K562 (cell line): ENCODE data around the gene NDUFC2. TPM values are rescaled to one million over a fixed set of nuclear protein-coding genes. Genes with fewer than 3 reads are reported as not detected.

ENCODE experiments used
- ATF3 ChIP-seq, 2 experiments: fragments of 450-650 bp in 1 of 2; sonication (generic) in 1 of 2; formaldehyde crosslinking in 1 of 2; IDR thresholded peaks in 1 of 2; conservative IDR thresholded peaks in 1 of 2; 2 replicates each; pipeline versions ENCODE4 v1.6.1 to v1.8.1; 2016 to 2023; ENCODE audit warnings: mild to moderate bottlenecking in 2 of 2, moderate library complexity in 2 of 2, inconsistent platforms in 1 of 2, missing genetic modification reagents in 1 of 2
- BCOR ChIP-seq: fragments of 450-650 bp; IDR thresholded peaks from 2 replicates; pipeline ENCODE4 v1.6.1; 2016
- BDP1 ChIP-seq: IDR thresholded peaks from 3 replicates; pipeline ENCODE4 v1.6.1; 2011; ENCODE audit not compliant: insufficient read length, insufficient read depth
- CHCHD3 ChIP-seq: fragments of 250-450 bp; sonication (Bioruptor Pico); IDR thresholded peaks from 2 replicates; pipeline ENCODE4 v2.1.2; 2022; ENCODE audit warnings: mild to moderate bottlenecking
- CREBBP ChIP-seq: IDR thresholded peaks from one replicate; pipeline ENCODE4 v1.6.1; 2012; ENCODE audit warnings: low read depth, mild to moderate bottlenecking, control low read depth, inconsistent platforms, low read length
- ETV1 ChIP-seq: fragments of 450-650 bp; conservative IDR thresholded peaks from 2 replicates; pipeline ENCODE4 v1.6.1; 2016; ENCODE audit warnings: missing genetic modification characterization, control low read depth, low read depth, missing compliant biosample characterization
- KDM2B ChIP-seq: fragments of 250-450 bp; sonication (Bioruptor Pico); IDR thresholded peaks from 2 replicates; pipeline ENCODE4 v1.8.0; 2021; ENCODE audit warnings: mild to moderate bottlenecking, moderate library complexity
- KLF6 ChIP-seq: fragments of 250-450 bp; sonication (Bioruptor Pico); IDR thresholded peaks from 2 replicates; pipeline ENCODE4 v1.4.0; 2020; ENCODE audit warnings: mild to moderate bottlenecking, moderate library complexity, borderline replicate concordance
- MEF2D ChIP-seq: conservative IDR thresholded peaks from 2 replicates; pipeline ENCODE4 v1.6.1; 2016; ENCODE audit warnings: low read depth, missing genetic modification characterization, missing compliant biosample characterization
- MEIS2 ChIP-seq: fragments of 450-650 bp; IDR thresholded peaks from 2 replicates; pipeline ENCODE4 v1.6.1; 2014; ENCODE audit warnings: mild to moderate bottlenecking; ENCODE audit not compliant: partially characterized antibody
- NFXL1 ChIP-seq: fragments of 450-650 bp; formaldehyde crosslinking; IDR thresholded peaks from 2 replicates; pipeline ENCODE4 v1.4.0; 2021; ENCODE audit warnings: mild to moderate bottlenecking
- PKNOX1 ChIP-seq: fragments of 450-650 bp; IDR thresholded peaks from 2 replicates; pipeline ENCODE4 v1.6.1; 2016
- RAD51 ChIP-seq: fragments of 450-650 bp; IDR thresholded peaks from 2 replicates; pipeline ENCODE4 v1.7.1; 2016; ENCODE audit warnings: low read depth, mild to moderate bottlenecking, borderline replicate concordance
- RB1 ChIP-seq: fragments of 450-650 bp; IDR thresholded peaks from 2 replicates; pipeline ENCODE4 v1.6.1; 2017; ENCODE audit warnings: low read depth, mild to moderate bottlenecking
- SMARCB1 ChIP-seq: IDR thresholded peaks from 2 replicates; pipeline ENCODE4 v1.6.1; 2011; ENCODE audit warnings: improper control_type of control experiment, low read depth; ENCODE audit not compliant: insufficient read length
- TAF15 ChIP-seq: fragments of 200-400 bp; formaldehyde crosslinking; IDR thresholded peaks from 2 replicates; pipeline ENCODE4 v1.6.1; 2017; ENCODE audit warnings: mild to moderate bottlenecking, low read depth, low read length, moderate library complexity
- ZNF239 ChIP-seq: fragments of 250-450 bp; sonication (Bioruptor Pico); IDR thresholded peaks from 2 replicates; pipeline ENCODE4 v1.4.0; 2020; ENCODE audit warnings: mild to moderate bottlenecking
- ZNF507 ChIP-seq: conservative IDR thresholded peaks from 2 replicates; pipeline ENCODE4 v1.6.1; 2017; ENCODE audit warnings: missing genetic modification characterization, missing compliant biosample characterization
- polyA plus RNA-seq, 8 experiments: library from polyadenylated mRNA; depleted of rRNA in 4 of 8; stranded (reverse) in 5 of 8; unstranded in 3 of 8; fragments of >200 nt; fragmentation: Nextera tagmentation in 2 of 8; fragmentation: Illumina TruSeq in 1 of 8; extraction: Ambion mirVana in 2 of 8; extraction: Trizol in 1 of 8; gene quantifications; 2 replicates each; pipeline versions ENCODE4 v1.2.1 to v1.2.3, GENCODE V29; 2011 to 2014; ENCODE audit warnings: inconsistent platforms in 1 of 8, missing spikeins in 1 of 8
- total RNA-seq, 7 experiments: library from RNA; depleted of rRNA in 6 of 7; stranded (reverse); fragments of >200 nt in 6 of 7; fragmentation: Illumina TruSeq in 2 of 7; extraction: Trizol in 2 of 7; gene quantifications; 2 replicates each; pipeline versions ENCODE4 v1.2.1 to v1.2.3, GENCODE V29; 2011 to 2021; ENCODE audit warnings: low replicate concordance in 1 of 7
- TF ChIP-seq, protein P1 (sequence below), 2 experiments: fragments of 150-350 bp in 1 of 2; IDR thresholded peaks; 2 replicates each; pipeline ENCODE4 v1.6.1; 2012 to 2016; ENCODE audit warnings: low read depth in 2 of 2, low read length in 2 of 2, mild to moderate bottlenecking in 1 of 2, moderate library complexity in 1 of 2

Gene NDUFC2
- total and polyA plus RNA-seq, 9 of the 15 experiments (the other 6 are each of a cell fraction or from before 2014, with no cell fraction given), result 168 to 1,119 (median 442) TPM

DNA sequence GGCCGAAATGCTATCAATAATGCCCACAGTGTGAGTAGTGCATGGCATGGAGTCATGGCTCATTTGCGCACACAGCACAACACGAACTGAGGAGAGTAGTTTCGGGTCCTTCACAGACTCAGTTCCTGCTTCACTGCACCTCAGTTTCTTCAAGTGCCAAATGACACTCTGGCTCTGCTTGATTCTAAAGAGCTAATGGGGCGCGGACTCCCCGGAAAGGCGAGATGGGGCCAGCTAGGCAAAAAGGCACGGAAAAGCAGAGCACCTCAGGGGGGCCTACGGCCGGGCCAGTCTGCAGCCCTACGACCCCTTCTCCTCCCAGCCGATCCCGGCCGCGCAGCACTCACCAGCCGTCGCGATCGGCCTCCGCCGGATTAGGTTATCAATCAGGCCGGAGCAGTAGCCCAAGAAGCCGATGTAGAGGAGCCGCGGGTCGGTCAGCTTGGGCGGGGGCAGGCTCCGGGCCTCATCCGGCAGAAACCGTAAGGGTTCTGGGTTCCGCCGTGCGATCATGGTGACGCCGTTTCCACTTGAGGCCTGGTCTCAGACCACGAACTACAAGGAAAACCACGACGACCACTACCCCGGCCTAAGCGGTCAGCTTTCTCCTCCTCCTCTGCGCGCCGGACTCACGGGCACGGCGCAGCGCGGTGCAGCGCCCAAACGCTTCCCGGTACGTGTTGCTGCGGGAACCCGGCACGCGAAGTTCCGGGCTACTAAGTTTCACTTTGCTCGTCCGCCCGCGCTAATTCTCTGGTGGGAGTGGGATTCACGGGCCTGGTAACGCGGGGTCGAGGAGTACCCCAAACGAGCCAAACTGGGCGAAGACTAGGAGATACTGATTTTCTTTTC, at the start of gene NDUFC2 (continued):
- TF ChIP-seq CREBBP, result no peak
- TF ChIP-seq NFXL1 (CRISPR knock-in tag), result no peak
- no peak for TF ChIP-seq ZNF239 (CRISPR knock-in tag)
- no peak for TF ChIP-seq KLF6
- TF ChIP-seq ATF3 (IDR thresholded peaks at IDR 0.05), result no peak
- no peak for TF ChIP-seq ATF3 (CRISPR knock-in tag; conservative IDR thresholded peaks at IDR 0.05)
- TF ChIP-seq TAF15, result no peak
- no peak for TF ChIP-seq ZNF507
- TF ChIP-seq MEF2D, result no peak
- peak; percentile 73; the same call in 1 of the 2 replicates for TF ChIP-seq KDM2B
- TF ChIP-seq CHCHD3 (CRISPR knock-in tag), result no peak
- TF ChIP-seq, protein P1, sequence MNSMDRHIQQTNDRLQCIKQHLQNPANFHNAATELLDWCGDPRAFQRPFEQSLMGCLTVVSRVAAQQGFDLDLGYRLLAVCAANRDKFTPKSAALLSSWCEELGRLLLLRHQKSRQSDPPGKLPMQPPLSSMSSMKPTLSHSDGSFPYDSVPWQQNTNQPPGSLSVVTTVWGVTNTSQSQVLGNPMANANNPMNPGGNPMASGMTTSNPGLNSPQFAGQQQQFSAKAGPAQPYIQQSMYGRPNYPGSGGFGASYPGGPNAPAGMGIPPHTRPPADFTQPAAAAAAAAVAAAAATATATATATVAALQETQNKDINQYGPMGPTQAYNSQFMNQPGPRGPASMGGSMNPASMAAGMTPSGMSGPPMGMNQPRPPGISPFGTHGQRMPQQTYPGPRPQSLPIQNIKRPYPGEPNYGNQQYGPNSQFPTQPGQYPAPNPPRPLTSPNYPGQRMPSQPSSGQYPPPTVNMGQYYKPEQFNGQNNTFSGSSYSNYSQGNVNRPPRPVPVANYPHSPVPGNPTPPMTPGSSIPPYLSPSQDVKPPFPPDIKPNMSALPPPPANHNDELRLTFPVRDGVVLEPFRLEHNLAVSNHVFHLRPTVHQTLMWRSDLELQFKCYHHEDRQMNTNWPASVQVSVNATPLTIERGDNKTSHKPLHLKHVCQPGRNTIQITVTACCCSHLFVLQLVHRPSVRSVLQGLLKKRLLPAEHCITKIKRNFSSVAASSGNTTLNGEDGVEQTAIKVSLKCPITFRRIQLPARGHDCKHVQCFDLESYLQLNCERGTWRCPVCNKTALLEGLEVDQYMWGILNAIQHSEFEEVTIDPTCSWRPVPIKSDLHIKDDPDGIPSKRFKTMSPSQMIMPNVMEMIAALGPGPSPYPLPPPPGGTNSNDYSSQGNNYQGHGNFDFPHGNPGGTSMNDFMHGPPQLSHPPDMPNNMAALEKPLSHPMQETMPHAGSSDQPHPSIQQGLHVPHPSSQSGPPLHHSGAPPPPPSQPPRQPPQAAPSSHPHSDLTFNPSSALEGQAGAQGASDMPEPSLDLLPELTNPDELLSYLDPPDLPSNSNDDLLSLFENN (IDR thresholded peaks at IDR 0.05; ENCODE audit: low read depth in 2 of 2, low read length in 2 of 2), result peak; percentile 46 to 53; a peak in 2 of 4 replicates
- peak; percentile 56; the same call in 1 of the 2 replicates for TF ChIP-seq BCOR
- TF ChIP-seq SMARCB1, result no peak
- no peak for TF ChIP-seq BDP1
- TF ChIP-seq RB1, result peak; percentile 98
- TF ChIP-seq MEIS2, result no peak
- TF ChIP-seq RAD51, result no peak
- TF ChIP-seq PKNOX1, result no peak
- 0 out of 2 replicates have a peak, but pooled peaks have one; percentile 12 for TF ChIP-seq ETV1 (tag)
